GM13976 (cell line): ENCODE data around the gene TESPA1.
A peak's percentile ranks its signal among the peaks of the same experiment; 100 is the strongest.
"Not testable (repeated sequence)": the region's sequence is repeated elsewhere in the genome, so short reads cannot be mapped to it uniquely, and the experiment has no call there.

ENCODE experiments used
- DNase-seq: peaks from one replicate; pipeline ENCODE4 v3.0.0; 2012; ENCODE audit warnings: low spot score
- in situ Hi-C: fragments of 300-500 bp; cut with MboI; formaldehyde crosslinking; loops from one replicate; pipeline ENCODE4 v1.12.0; 2022; ENCODE audit warnings: low sequenced_read_pairs, mixed read lengths, inconsistent platforms; ENCODE audit not compliant: unreplicated experiment
- TF ChIP-seq, protein P1 (sequence below): IDR thresholded peaks from 2 replicates; pipeline ENCODE4 v1.5.1; 2012; ENCODE audit warnings: borderline replicate concordance, mild to moderate bottlenecking; ENCODE audit not compliant: insufficient read depth; ENCODE audit errors: extremely low read depth, missing control alignments, control extremely low read depth

Gene TESPA1

DNA sequence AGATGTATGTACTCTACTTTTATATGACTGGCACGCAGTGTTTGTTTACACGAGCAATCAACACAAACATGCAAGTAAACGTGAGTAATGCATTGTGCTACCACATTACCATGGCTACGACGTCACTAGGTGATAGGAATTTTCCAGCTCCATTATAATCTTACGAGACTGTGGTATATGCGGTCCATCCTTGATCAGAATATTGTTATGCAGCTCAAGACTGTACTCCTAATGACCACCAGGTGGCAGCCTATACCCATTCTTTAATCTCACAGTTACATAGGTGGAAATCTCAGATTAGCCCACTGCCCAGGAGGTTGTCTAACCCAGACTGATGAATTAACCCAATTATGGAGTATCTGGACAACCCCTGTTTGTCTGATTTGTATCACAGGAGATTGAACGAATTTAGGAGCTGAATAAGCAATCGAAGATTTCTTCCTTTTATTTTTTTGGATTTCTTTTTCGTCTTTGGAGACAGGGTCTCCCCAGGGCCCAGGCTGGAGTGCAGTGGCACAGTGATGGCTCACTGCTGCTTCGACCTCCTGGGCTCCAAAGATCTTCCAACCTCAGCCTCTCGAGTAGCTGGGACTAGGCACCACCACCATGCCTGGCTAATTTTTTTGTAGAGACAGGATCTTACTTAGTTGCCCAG, 8.7 kb upstream of the TESPA1 start:
- TF ChIP-seq, protein P1, sequence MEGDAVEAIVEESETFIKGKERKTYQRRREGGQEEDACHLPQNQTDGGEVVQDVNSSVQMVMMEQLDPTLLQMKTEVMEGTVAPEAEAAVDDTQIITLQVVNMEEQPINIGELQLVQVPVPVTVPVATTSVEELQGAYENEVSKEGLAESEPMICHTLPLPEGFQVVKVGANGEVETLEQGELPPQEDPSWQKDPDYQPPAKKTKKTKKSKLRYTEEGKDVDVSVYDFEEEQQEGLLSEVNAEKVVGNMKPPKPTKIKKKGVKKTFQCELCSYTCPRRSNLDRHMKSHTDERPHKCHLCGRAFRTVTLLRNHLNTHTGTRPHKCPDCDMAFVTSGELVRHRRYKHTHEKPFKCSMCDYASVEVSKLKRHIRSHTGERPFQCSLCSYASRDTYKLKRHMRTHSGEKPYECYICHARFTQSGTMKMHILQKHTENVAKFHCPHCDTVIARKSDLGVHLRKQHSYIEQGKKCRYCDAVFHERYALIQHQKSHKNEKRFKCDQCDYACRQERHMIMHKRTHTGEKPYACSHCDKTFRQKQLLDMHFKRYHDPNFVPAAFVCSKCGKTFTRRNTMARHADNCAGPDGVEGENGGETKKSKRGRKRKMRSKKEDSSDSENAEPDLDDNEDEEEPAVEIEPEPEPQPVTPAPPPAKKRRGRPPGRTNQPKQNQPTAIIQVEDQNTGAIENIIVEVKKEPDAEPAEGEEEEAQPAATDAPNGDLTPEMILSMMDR, result peak; percentile 79
- peak; percentile 61 for DNase-seq
- in situ Hi-C loops, result loop anchor here (5.0 kb wide), 1 partner anchor 74 kb away; no protein-coding TSS in a partner anchor

GRCh38 chr12:54991991-54992375, 7.4 kb upstream of the TESPA1 start:
- in situ Hi-C loops, result loop anchor here (5.0 kb wide), 1 partner anchor 75 kb away; no protein-coding TSS in a partner anchor
- DNase-seq, result peak; percentile 13
- TF ChIP-seq, protein P1, result no peak

GRCh38 chr12:54991161-54991990, 6.8 kb upstream of the TESPA1 start:
- peak; percentile 52 for DNase-seq
- in situ Hi-C loops, result loop anchor here (5.0 kb wide), 1 partner anchor 76 kb away; no protein-coding TSS in a partner anchor
- TF ChIP-seq, protein P1, result no peak

GRCh38 chr12:54989829-54990228, 5.3 kb upstream of the TESPA1 start:
- DNase-seq, result no peak
- TF ChIP-seq, protein P1, result no peak
- in situ Hi-C loops, result loop anchor here (5.0 kb wide), 1 partner anchor 77 kb away; no protein-coding TSS in a partner anchor

DNA sequence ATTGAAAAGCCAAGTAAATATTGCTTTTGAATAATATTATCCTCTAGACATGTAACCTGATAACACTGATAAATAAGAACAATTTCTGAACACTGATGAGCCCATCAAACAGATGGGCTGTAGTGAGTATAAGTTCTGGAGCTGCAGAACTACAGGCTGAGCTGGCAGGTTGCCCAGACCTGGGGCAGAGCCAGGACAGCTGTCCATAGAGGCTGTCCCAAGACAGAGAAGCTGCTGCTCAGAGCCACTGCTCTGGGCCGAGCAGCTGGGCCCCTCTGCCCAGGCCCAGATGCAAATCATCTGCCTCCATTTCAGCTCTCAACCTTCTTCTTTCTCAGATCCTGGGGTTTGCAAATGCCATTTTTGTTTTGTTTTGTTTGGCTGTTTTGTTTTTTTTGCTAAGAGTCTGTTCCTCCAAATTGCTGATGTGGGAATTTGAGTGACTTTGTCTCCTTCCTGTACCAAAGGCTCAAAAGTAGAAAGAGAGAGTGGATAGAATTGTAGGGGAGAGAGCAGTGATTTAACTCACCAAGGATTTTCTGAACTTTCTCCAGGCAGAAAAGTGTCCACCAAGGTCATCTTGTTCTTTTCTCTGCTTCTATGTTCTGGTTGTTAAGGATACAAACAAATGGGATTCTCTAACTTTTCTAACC, 4.0 kb upstream of the TESPA1 start:
- in situ Hi-C loops, result no loop called here
- TF ChIP-seq, protein P1, result no peak
- no peak for DNase-seq

GRCh38 chr12:54987611-54988231, 3.2 kb upstream of the TESPA1 start:
- no peak for DNase-seq
- TF ChIP-seq, protein P1, result no peak
- in situ Hi-C loops, result no loop called here

DNA sequence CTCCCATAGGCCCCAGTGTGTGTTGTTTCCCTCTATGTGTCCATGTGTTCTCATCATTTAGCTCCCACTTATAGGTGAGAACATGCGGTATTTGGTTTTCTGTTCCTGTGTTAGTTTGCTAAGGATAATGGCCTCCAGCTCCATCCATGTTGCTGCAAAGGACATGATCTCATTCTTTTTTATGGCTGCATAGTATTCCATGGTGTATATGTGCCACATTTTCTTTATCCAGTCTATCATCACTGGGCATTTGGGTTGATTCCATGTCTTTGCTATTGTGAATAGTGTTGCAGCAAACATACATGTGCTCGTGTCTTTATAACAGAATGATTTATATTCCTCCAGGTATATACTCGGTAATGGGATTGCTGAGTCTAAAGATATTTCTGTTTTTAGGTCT, 2.2 kb upstream of the TESPA1 start:
- in situ Hi-C loops, result not testable (repeated sequence)

More for the DNA sequence above, 2.2 kb upstream of the TESPA1 start:
- DNase-seq, result not testable (repeated sequence)
